CMK (cell line): ENCODE measurements around the gene DVL2.
A peak's percentile ranks its signal among the peaks of the same experiment; 100 is the strongest.
"Not testable (repeated sequence)": the region's sequence is repeated elsewhere in the genome, so short reads cannot be mapped to it uniquely, and the experiment has no call there.

Experiments
- DNase-seq: peaks from one replicate; pipeline ENCODE4 v3.0.0-alpha.2; 2010; ENCODE audit warnings: low read depth

The DVL2 gene

DNA sequence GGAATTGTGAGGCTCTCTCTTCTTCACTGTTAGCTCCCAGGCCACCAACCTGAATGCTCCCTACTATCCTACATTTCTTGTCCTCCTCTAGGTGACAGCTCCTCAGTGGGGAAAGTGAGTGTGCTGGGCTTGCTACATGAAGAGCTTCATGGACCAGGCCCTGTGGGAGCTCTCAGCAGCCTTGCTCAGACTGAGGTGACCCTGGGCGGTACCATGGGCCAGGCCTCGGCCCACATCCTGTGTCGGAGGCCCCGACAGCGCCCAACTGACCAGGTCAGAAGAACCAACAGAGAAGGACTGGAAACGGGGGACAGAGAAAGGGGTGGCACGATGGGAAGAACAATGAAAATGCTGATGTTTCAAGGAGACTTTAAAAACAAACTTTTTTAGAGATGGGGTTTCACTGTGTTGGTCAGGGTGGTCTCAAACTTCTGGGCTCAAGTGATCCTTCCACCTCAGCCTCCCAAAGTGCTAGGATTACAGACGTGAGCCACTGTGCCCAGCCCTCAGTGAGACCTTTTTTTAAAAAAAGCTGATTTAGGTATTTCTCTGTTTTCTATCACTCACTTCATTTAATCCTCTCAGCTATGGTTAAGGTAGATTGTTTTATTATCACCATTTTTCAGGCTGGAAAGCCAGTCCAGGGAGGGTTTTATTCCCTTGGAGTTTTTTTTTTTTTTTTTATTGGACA lies 22.6 kb upstream of the DVL2 start:
- no peak for DNase-seq

DNA sequence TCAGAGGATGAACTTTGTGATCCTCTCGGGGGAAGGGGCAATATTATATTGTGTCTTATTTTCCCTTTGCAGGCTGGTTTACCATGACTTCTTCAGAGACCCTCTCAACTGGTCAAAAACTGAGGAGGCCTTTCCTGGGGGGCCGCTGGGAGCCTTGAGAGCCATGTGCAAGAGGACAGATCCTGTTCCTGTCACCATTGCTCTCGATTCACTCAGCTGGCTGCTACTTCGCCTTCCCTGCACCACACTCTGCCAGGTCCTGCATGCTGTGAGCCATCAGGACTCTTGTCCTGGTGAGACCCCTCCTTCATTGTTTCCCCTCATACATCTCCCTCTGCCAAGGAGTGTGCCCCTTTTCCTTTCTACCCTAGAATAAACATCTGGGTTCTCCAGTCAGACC lies 20.2 kb upstream of the DVL2 start:
- DNase-seq: no peak

DNA sequence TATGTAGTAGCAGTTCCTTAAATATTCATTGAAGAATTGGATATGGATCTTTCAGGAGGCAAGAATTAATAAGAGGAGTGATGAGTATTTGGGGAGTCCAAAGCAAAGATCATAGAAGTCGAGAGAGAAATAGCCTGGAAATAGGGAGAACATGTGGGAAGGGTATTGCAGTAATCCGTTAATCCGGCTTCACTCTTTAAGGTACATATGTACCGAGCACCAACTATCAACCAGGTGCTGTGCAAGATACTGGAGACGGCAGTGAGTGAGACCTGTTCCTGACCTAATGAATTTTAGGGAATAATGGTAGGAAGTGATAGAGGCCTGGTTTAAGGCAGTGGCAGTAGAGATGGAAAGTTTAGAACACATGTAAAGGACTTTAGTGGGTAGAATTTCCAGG lies 18.8 kb upstream of the DVL2 start:
- no peak for DNase-seq

DNA sequence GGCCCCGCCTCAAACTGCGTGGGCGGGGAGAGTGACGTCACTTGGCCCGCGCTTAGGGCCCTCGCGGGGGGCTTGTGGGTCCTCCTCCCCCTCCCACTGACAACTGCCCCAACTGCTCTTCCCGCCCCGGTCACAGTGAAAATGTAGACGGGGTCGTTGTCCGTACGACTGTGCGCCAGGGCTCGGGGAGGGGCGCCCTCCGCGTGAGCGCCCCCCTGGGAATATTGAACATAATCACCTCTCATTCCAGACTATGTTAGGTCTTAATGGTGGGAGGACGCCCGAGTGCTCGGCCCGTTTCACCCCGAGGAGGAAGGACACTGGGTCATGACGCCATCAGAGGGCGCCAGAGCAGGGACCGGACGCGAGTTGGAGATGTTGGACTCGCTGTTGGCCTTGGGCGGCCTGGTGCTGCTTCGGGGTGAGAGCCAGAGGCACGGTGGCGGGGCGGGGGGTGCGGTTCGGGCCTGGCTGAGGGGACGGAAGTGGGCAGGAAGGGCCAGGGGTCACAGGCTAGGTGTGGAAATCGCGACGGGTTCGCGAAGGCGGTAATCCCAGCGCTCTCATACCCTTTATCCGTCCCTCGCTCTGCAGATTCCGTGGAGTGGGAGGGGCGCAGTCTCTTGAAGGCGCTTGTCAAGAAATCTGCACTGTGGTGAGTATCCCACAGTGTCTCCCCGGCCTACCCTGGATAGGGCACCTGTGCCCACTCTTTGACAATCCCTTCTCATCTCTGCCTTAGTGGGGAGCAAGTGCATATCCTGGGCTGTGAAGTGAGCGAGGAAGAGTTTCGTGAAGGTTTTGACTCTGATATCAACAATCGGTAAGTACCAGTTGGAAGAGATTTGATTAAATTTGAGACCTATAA lies 18.1 kb upstream of the DVL2 start, which contains the start of gene ELP5:
Gene ELP5 (plus strand): TSS at position 40 of the 868 bp plus-strand sequence. CDS start 336 bp downstream, at position 376.
- DNase-seq: no peak

DNA sequence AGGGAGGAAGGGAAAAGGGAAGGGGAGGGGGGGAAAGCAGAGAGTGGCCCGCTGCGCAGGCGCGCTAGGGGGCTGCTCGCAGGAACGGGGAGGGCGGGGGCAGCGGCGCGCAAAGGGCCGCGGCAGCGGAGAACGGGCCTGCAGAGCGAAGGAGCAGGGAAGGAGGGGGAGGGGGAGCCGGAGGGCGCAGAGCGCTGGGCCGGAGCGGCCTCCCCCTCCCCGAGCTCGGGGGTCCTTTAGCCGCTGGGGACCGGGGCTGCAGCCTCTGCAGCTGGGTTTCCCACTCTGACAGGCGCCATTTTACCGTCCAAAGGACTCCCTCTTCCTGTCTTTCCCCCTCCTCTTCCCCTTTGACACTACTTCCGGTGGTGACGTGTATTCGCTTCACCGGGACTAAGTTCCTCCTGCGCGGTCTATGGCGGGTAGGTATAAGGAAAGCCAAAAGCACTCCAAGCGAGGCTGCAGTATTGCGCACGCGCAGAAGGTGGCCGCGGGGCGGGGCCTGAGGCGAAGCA lies 17.4 kb upstream of the DVL2 start, which contains the start of gene CTDNEP1:
Gene CTDNEP1 (minus strand): TSS at position 74 of the 515 bp plus-strand sequence. CDS start 438 bp downstream, outside the sequence.
- no peak for DNase-seq

DNA sequence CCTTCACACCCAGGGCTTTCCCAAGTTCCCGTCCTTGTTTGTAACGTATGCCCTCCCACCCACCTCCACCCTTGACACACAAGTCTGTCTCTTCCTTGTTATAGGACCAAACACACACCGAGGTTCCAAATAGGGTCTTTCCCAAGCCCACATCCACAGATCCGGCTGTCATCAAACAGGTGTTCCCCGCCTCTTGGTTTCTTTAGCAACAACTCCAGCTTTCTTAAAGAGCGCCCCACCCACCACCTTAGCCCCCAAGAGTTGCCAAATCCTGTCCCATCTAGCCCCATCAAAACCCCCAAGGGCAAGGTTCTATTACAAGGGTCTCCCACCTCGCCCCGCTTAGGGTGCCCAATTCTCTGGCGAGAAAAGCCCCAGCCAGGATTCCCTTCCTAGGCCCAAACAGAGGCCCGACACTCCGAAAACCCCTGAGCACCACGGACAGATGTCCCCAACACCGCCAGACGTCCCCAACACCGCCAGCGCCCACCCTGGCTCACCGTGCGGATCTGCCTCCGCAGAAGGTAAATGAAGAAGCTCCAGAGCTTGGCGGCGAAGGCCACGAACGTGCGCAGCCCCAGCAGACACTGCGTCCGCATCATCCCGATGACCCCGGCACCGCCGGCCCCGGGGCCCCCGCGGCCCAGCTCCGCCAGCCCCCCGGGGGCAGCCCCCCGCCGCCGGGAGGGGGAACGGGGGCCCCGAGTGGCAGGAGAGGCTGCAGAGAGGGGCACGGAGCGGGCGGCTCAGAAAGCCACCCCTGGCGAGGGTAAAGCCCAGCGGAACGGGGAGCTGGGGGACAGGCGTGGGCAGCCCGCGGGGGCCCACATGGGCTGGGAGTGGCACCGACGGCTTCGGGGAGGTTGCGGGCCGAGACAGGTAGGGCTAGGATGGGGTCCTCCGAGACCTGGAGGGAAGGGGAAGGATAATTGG lies 16.6 kb upstream of the DVL2 start:
- DNase-seq: no peak

DNA sequence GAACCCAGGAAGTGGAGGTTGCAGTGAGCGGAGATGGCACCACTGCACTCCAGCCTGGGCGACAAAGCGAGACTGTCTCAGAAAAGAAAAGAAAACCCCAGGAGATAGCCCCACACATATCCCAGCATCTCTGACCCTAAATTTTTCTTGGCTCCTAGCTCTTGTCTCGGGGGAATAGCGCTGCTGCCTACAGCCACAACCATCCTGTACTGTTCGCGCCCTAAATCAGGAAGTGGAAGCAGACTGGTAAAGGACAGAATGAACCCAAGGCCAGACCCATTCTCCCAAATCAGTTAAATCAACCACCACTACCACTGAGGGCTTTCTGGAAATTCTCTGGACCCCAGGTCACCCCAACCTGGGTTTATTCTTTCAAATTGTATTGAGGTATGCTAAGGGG lies 15.5 kb upstream of the DVL2 start:
- no peak for DNase-seq

DNA sequence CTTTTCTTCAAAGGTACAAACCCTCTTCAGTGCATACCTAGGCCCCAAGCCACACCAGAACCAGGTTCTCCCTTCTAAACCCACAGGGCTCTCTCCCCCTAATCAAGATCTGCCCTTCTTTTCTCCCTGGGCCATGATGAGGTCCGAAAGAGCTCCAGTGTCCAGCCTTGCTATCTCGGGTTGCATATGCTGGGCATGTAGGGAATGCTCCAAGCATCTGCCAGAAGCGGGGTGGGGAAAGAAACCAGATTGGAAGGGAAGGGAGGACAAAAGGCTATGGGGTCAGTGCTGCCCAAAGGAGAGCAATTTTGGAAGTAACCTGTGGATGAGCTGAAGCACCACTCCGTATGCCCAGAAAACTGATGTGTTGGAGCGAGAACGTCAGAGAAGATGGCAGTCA lies 14.9 kb upstream of the DVL2 start:
- DNase-seq: no peak

DNA sequence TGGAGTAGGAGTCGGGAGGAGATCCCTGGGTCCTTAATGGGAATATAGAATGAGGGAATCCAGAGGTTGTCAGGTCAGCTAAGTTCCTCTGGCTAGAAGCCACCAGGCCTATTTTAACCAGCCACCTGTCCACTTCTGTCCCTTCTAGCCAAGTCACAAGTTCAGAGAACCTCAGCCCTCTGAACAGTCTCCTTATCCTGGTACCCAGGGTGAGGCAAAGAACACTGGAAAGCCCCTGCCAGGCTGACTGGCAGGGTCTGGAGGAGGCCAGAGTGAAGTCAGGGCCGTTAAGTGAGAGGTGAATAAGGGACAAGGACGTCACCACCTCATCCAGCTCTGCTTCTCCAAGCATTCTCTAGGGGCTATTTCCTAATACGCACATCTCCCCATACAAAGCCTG lies 14.5 kb upstream of the DVL2 start:
- no peak for DNase-seq

DNA sequence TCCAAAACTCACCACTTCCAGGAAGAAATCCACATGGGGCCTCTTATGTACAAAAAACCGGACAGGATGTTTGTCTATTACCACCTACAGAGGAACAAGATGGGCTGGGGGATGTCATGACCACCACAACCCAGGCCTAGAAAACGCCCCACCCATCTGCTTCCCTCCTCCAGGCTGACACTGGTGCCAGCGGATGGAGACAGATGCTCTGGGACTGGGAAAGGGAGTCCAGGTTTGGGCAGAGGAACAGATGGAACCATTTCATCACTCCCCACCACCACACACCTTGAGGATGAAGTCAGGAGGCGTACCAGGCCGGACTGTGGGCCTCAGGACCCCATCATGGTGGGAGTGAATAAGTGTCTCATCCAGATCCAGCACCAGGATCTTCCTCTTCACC lies 12.5 kb upstream of the DVL2 start:
- no peak for DNase-seq

DNA sequence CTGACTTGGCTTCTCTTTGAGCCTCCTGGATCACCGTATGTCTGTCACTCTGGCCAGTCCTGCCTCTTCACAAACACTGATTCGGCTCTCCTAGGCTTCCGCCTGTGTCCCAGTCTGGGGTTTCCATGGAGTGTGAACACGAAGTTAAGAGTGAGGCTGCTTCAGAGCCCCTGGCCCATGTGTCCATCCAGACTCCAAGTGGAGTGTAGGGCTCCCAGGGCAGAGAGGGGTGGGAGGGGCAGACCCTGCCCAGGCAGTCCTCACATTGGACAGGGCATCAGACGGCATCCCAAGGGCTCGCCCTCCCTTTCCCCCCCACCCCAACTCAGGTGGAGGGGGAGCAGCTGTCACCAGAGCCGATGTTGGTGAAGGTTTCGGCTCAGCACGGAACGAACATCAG lies 9.5 kb upstream of the DVL2 start:
- DNase-seq: not testable (repeated sequence)

DNA sequence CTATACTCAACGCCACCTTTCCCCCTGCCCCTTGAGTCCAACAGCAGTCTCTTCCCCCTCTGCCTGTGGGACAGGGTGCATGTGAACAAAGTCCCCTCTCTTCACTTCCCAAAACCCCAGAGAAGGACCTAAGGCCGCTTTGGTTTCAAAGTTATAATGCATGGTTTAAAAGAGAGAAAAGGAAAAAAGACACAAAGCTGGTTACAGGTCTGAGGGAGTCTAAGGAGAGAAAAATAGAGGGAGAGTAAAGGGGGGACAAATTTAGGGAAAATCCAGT lies 9.1 kb upstream of the DVL2 start:
- no peak for DNase-seq

DNA sequence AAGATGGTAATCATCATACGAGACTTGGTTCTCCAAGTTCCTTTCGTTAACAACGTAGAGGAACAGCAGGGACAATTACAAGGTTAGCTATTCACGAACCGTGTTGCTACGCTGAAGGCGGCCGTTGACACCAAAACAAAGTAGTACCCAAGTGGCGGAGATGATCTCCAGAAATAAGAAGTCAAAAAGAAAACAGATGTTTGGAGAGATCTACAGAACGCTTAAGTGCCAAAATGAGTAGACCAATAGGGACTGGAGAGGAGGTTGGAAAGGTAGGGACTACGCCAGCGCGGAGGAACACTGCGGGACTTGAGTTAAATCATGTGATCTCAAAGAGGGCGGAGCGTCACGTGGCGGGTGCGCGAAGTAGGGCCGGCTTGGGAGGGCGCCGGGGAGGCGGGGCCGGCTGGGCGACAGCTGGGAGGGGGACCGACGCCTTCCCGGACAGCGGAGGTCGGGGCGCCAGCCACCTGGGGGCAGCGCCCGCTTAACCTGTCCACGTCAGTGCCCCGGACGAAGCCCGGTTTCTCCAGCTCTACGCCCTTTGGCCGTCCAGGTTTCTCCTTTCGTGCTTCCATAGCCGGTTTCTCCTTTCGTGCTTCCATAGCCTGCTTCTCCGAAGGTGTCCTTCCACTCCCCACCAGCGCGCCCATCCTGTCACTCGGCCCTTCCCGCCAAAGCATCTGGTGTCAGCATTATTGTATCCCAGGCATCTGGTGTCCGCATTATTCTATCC lies 8.6 kb upstream of the DVL2 start:
- DNase-seq: no peak

DNA sequence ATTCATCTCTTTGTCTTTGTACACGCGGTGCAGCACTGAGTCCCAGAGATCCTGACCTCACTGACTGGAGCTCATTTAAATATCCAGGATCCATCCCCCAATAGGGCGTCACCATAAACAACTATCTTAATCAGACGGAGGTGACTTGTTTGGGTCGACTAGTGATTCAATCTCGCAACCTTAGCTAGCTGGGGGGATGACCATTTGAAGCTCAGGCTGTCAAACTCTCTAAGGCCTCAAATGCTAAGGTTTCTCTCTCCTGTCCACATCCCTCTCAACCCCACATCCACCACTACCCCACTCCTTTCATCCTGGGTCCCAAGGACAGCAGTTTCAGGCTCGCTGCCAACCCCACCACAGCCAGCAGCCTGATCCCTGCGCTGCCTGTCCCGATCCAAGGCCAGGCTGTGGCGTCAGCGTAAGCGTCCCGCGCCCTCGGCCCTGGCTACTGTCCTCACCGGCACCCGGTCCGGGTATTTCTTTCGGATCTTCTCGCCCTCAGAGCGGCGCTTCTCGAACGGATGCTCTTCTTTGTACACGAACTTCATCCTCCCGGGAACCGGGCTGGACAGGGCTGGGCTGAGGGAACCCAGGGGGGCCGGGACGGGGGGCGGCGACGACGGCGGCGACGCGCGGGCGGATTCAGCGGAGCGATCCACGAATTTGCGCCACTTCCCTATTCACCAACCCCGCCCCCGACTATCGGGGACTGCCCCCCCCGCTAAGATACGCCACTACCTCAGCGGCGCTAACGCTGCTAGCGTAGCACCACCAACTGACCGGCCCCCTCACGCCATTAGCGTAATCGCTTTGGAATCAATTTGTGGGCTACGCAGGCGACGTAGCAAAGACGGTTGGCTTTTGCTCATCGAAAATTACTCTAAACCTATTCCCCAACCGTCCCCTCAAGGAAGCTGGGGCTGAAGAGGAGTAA lies 7.7 kb upstream of the DVL2 start, which contains the start of gene GABARAP:
Gene GABARAP (minus strand): TSS at position 667 of the 934 bp plus-strand sequence. CDS start 119 bp downstream, at position 548.
- no peak for DNase-seq

DNA sequence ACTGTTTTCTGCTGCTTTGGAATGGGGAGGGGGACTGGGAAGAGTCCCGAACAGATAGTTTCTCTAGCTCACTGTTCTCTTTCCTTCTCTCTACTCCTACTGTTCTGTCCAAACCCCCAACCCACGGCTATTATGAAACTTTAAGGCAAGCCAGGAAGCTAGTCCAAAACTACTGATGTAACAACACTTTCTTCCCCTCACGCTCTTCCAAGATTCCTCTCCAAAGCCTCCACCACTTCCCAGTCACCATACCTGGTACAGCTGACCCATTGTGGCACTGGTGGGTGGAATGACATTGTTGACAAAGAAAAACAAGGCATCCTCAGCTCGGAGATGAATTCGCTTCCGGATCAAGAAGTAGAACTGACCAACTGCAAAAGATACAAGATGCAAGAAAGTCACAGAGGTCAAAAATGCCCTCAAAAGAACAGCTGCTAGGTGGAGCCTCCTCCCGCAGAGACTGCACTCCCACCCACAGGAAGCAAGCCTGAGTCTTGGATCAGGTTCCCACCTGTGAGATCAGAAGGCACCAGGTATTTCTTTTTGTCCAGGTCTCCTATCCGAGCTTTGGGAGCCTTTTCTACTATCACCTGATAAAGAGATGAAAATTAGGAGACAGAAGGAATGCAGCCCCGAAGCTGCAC lies 6.9 kb upstream of the DVL2 start:
- DNase-seq: no peak

DNA sequence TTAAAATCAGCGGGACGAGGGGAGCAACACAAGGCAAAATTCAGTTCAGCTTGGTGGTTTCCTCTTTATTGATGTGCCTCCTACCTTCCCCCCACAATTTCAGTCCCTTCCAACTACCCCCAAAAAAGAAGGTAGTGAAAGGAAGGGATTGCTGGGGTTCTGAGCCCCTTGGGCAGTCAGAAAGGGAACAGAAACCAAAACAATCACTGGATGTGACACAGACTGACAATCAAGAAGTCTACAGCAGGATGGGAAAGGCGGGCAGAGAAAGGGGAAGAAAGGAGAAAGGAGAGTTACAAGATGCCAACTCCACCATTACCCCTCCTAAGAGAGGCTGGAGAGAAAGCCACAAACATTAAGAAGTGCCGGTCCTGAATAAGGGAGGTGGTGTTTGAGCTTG lies 6.1 kb upstream of the DVL2 start:
- no peak for DNase-seq

DNA sequence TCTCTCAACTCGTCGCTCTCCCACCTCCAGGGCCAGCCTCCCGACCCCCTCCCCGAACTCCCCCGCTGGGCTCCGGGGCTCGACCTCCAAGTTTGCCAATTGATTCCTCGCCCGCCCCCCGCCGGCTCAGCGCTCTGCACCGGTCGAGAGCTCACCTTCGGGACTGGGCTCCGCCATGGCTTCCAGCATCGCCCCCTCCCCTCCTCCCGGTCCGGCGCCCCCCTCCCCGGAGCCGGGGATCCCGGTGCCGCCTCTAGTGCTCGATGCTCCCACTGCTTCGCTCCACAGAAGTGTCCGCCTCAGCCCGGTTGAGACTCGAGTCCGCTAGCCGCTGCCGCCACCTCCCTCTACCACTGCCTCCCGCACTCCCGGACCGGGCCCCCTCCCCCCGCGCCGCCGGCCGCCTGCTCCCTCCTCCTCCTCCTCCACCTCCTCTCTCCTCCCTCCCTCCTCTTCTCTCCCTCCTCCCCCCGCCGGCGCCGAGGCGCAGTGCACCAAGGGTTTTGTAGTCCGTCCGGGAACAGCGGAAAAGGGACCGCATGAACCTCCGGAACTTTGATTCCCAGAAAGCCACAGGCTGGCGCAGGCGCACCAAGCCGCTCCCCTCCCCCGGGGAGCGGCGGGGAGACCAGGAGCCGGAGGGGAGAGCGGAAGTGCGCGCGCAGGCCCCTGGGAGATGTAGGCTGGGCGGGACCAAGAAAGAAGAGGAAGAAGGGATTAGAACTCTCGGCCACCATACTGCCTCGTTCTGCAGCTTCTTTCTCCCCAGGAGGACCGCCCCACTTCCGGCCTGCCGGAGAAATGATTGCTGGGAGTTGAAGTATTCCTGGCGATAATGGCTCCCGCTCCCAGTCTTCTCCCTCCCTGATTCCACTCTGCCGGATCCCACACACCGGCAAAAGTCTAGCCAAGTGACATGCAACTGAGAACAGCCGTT lies 5.0 kb upstream of the DVL2 start, which contains the start of gene PHF23:
Gene PHF23 (minus strand): TSS at position 367 of the 937 bp plus-strand sequence. CDS start 178 bp downstream, at position 189.
- peak; percentile 90 for DNase-seq

DNA sequence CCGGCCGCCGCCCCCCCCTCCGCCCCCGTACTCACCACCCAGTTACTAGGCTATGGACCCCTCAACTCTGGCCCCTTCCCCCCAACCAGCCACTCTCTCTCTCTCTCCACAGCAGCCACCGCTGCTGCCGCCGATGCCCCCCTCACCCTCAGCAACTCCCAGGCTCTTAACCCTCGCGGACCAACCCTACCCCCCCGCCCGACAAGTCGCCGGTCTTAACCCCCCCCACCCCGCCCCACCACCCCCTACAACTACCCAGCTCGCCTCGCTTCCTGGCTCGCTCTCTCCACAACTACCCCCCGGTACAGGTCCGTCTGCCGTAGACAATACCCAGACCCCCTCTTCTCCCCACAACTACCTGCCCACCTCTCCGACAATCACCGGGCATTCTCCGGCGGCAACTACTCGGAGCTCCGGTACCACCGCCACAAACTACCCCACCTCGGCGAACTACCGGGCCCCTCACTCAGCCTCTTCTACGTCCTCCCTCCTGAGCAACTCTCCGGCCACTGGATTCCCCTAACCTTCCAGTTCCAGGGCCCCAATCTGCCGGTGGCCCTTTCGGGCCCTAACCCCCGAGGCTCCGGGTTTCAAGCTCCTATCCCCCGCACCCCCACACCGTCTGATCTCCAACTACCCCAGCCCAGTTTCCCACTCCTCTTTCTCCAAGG lies 4.2 kb upstream of the DVL2 start:
- no peak for DNase-seq
